H1 (cell line): ENCODE measurements around the gene TRIM47. TPM values are rescaled to one million over a fixed set of nuclear protein-coding genes. Genes with fewer than 3 reads are reported as not detected.

Experiments
- BACH1 ChIP-seq: IDR thresholded peaks from 2 replicates; pipeline ENCODE4 v1.6.1; 2012; ENCODE audit warnings: low read length, improper control_type of control experiment
- GABPA ChIP-seq: IDR thresholded peaks from 2 replicates; pipeline ENCODE4 v1.6.1; 2011; ENCODE audit warnings: mild to moderate bottlenecking, low read length, moderate library complexity, borderline replicate concordance; ENCODE audit not compliant: insufficient read depth
- PHF8 ChIP-seq: fragments of 200-600 bp; sonication (generic); conservative IDR thresholded peaks from 2 replicates; pipeline ENCODE4 v1.7.1; 2012; ENCODE audit warnings: low read depth, mild to moderate bottlenecking, inconsistent platforms, low read length, moderate library complexity
- TAF1 ChIP-seq: IDR thresholded peaks from 2 replicates; pipeline ENCODE4 v1.6.1; 2011; ENCODE audit warnings: mild to moderate bottlenecking, low read depth, low read length
- polyA plus RNA-seq, 7 experiments: library from polyadenylated mRNA; depleted of rRNA in 3 of 7; stranded (reverse) in 5 of 7; unstranded in 2 of 7; fragments of >200 nt in 5 of 7; fragments of 200-250 nt in 2 of 7; gene quantifications; 1 replicate in 5 of 7; 2 replicates in 1 of 7; 4 replicates in 1 of 7; pipeline versions ENCODE4 v1.2.1 to v1.2.3, GENCODE V29; 2011 to 2013; ENCODE audit warnings: missing spikeins in 2 of 7, mixed read lengths in 2 of 7
- total RNA-seq: library from RNA; stranded (reverse); fragmentation: NEBNext Ultra II Directional; extraction: Animal tissue kit (Norgen Biotek cat#: 25700); gene quantifications from 2 replicates; pipeline ENCODE4 v1.2.1, GENCODE V29; 2021
- TF ChIP-seq, protein P1 (sequence below), 3 experiments: IDR thresholded peaks; 1 replicate in 2 of 3; 2 replicates in 1 of 3; pipeline versions ENCODE4 v1.5.1 to v1.6.1; 2011; ENCODE audit warnings: low read length in 3 of 3, mild to moderate bottlenecking in 3 of 3, inconsistent platforms in 2 of 3, low read depth in 1 of 3, moderate library complexity in 1 of 3; ENCODE audit not compliant: insufficient read depth in 1 of 3; ENCODE audit errors: control extremely low read depth in 1 of 3
- TF ChIP-seq, protein P2 (sequence below): IDR thresholded peaks from 2 replicates; pipeline ENCODE4 v1.6.1; 2011; ENCODE audit warnings: low read length, improper control_type of control experiment

The TRIM47 gene
- total and polyA plus RNA-seq, 2 of the 8 experiments (the other 6 are each of a cell fraction or from before 2014, with no cell fraction given) = 6.3 to 6.4 TPM

DNA sequence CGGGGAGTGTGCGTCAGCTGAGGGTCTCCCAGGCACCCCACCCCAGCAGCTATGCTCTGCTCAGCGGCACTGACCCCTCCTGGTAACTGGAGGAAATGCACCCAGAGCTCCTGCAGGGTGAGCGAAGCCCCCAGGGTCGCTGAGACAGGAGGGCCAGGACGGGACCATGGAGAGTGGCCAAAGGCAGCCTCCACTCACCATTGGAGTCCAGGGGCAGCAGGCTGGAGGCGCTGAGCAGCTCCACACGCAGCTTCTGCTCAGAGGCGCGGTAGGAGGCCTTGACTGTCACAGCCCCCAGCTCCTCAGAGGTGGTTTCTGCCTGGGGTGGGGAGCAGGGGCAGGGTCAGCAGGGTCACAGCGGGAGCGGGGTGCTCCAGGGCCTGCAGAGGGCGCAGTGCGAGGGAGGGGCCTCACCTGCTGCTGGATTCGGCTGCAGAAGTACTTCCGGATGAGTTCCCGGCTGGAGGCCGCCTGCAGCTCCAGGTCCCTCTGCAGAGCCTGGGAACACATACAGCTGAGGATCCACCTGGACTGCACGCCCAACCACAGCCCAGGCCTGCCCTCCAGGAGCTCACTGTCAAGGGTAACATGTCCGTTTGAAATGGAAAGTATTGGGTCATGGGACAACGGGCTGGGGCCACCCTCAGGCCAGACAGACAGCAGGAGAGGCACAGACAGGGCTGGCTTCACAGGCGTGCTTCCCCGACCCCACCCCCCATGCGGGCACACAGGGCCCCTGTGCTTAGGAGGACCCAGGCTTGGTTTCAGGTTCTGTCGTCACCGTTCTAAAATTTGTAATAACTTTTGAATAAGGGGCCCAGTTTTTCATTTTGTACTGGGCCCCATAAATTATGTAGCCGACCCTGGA, 48.0 kb downstream of the TRIM47 start (continued):
- TF ChIP-seq, protein P1, sequence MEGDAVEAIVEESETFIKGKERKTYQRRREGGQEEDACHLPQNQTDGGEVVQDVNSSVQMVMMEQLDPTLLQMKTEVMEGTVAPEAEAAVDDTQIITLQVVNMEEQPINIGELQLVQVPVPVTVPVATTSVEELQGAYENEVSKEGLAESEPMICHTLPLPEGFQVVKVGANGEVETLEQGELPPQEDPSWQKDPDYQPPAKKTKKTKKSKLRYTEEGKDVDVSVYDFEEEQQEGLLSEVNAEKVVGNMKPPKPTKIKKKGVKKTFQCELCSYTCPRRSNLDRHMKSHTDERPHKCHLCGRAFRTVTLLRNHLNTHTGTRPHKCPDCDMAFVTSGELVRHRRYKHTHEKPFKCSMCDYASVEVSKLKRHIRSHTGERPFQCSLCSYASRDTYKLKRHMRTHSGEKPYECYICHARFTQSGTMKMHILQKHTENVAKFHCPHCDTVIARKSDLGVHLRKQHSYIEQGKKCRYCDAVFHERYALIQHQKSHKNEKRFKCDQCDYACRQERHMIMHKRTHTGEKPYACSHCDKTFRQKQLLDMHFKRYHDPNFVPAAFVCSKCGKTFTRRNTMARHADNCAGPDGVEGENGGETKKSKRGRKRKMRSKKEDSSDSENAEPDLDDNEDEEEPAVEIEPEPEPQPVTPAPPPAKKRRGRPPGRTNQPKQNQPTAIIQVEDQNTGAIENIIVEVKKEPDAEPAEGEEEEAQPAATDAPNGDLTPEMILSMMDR (IDR thresholded peaks at IDR 0.05; ENCODE audit: control extremely low read depth in 1 of 3, insufficient read depth in 1 of 3, low read depth in 1 of 3, low read length in 3 of 3) = peak; percentile 63 to 85 (median 70)
- TF ChIP-seq, protein P2, sequence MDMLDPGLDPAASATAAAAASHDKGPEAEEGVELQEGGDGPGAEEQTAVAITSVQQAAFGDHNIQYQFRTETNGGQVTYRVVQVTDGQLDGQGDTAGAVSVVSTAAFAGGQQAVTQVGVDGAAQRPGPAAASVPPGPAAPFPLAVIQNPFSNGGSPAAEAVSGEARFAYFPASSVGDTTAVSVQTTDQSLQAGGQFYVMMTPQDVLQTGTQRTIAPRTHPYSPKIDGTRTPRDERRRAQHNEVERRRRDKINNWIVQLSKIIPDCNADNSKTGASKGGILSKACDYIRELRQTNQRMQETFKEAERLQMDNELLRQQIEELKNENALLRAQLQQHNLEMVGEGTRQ = peak; percentile 53
- TF ChIP-seq TAF1 (peak; percentile 71; the same call in 1 of the 2 replicates), BACH1 (no peak), PHF8 (0 out of 2 replicates have a peak, but pooled peaks have one; percentile 19), GABPA (no peak; the same call in 1 of the 2 replicates)
